Astrocyte (in vitro differentiated cells and primary cell): Measurements from ENCODE around the gene AGXT.

Source experiments
- CTCF ChIP-seq: IDR thresholded peaks from 2 replicates; pipeline ENCODE4 v1.5.1; 2011; ENCODE audit warnings: low read depth, mild to moderate bottlenecking, inconsistent platforms, low read length, moderate library complexity; ENCODE audit not compliant: insufficient read depth
- EZH2 ChIP-seq: IDR thresholded peaks from 2 replicates; pipeline ENCODE4 v1.6.1; 2012; ENCODE audit warnings: mild to moderate bottlenecking, low read length, inconsistent platforms; ENCODE audit not compliant: insufficient read depth

- TF ChIP-seq CTCF (no peak), EZH2 (no peak)
These were observed 15.8 kb upstream of the AGXT start for GRCh38 chr2:240852671-240853314.
